Esophagus squamous epithelium (tissue), 4 donors: ENCODE results near the gene GDAP1L1.

Source experiments
- CTCF ChIP-seq, 6 experiments: fragments of 450-650 bp in 4 of 6; fragments of 200-600 bp in 2 of 6; sonication (generic) in 2 of 6; IDR thresholded peaks; one replicate each; pipeline ENCODE4 v1.5.1; 2016 to 2019; ENCODE audit warnings: antibody characterized with exemption in 6 of 6, mild to moderate bottlenecking in 4 of 6, moderate library complexity in 4 of 6
- POLR2A ChIP-seq, 4 donors: fragments of 450-650 bp; IDR thresholded peaks; one replicate each; pipeline ENCODE4 v1.6.1; 2017; ENCODE audit warnings: antibody characterized with exemption in 4 of 4, mild to moderate bottlenecking in 4 of 4, moderate library complexity in 3 of 4

- TF ChIP-seq CTCF (IDR thresholded peaks at IDR 0.05), result no peak
- no peak for TF ChIP-seq POLR2A (IDR thresholded peaks at IDR 0.05)
Measured at GRCh38 chr20:44219170-44219730, 27.9 kb upstream of the GDAP1L1 start.
